ENCODE measurements around the gene FAM83F.

GRCh38 chr22:40050258-40050657 is 55.5 kb downstream of the FAM83F start:
- TF ChIP-seq POLR2A (IDR thresholded peaks at IDR 0.05; ENCODE audit: low read length) (no peak), GATA1 (IDR thresholded peaks at IDR 0.05; ENCODE audit: low read depth, low read length) (no peak)
